Activated naive CD8-positive, alpha-beta T cell treated with anti-CD3 and anti-CD28 coated beads, Interleukin-2, amount 10 ng/mL, durations not matched to agents 7 days and 5 days (primary cell): ENCODE results near the gene GRM7. TPM values are rescaled to one million over a fixed set of nuclear protein-coding genes. Genes with fewer than 3 reads are reported as not detected.

Experiments used
- ATAC-seq: fragments of 150-1000 bp; cut with Tn5 transposase; one replicate; pipeline ENCODE4 v1.10.0; 2021; ENCODE audit warnings: low read depth, moderate library complexity
- POLR2A ChIA-PET: fragments of 350-600 bp; sonication (Branson Sonifier 250); formaldehyde crosslinking; loops from one replicate; lab custom pipeline; 2021; ENCODE audit warnings: antibody characterized with exemption; lab: Charles Lee
- DNase-seq: peaks from one replicate; pipeline ENCODE4 v3.0.0; 2021
- H3K27ac Mint-ChIP-seq: one replicate; pipeline ENCODE4 v1.8.0; 2022; ENCODE audit warnings: mild to moderate bottlenecking, mixed read lengths
- H3K27me3 Mint-ChIP-seq: one replicate; pipeline ENCODE4 v1.8.0; 2022; ENCODE audit warnings: mild to moderate bottlenecking, moderate library complexity, mixed read lengths
- H3K36me3 Mint-ChIP-seq: one replicate; pipeline ENCODE4 v1.8.0; 2021; ENCODE audit warnings: mild to moderate bottlenecking, mixed read lengths
- H3K4me1 Mint-ChIP-seq: one replicate; pipeline ENCODE4 v1.8.0; 2021; ENCODE audit warnings: mixed read lengths
- H3K4me3 Mint-ChIP-seq: one replicate; pipeline ENCODE4 v1.8.0; 2022; ENCODE audit warnings: mild to moderate bottlenecking, moderate library complexity, mixed read lengths
- H3K9me3 Mint-ChIP-seq: one replicate; pipeline ENCODE4 v1.8.0; 2021; ENCODE audit warnings: mixed read lengths
- total RNA-seq, 2 experiments: library from RNA; stranded (reverse); gene quantifications; one replicate each; pipeline ENCODE4 v1.2.3, GENCODE V29; 2021

Gene GRM7
- total RNA-seq, 2 experiments from 2014 or later: not detected

DNA sequence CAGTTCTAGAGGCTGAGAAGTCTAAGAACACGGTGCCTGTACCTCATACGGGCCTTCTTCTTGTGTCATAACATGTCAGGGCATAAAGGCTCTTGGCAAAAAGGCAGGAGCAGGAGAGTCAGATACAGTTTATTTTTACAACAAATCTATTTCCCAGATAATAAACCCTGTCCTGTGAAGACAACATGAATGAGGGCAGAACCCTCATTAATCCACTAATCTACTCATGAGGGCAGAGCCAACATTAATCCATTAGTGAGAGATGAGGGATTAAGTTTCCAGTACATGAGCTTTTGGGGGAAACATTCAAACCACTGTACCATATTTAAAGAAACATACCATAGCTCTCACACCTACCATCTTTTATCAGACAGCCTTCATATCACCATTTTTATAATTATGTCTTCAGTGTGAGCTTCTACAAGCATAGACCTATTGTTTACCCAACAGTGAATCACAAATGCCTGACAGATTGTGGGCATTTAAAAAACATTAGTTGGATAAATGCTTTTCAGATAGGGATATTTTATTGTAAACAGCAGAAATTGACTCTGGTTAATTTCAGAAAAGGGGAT is 645.8 kb downstream of the GRM7 start:
- H3K27ac Mint-ChIP-seq: no peak overlapping the region
- DNase-seq: no peak
- ATAC-seq: no peak
- H3K36me3 Mint-ChIP-seq: no peaks in the 10 kb centered on the region
- H3K4me1 Mint-ChIP-seq: no peaks in the 10 kb centered on the region
- no peaks in the 10 kb centered on the region for H3K27me3 Mint-ChIP-seq
- H3K9me3 Mint-ChIP-seq: peaks cover 3% of the 10 kb centered on the region
- POLR2A ChIA-PET: no interaction called here
- H3K4me3 Mint-ChIP-seq: no peak overlapping the region

DNA sequence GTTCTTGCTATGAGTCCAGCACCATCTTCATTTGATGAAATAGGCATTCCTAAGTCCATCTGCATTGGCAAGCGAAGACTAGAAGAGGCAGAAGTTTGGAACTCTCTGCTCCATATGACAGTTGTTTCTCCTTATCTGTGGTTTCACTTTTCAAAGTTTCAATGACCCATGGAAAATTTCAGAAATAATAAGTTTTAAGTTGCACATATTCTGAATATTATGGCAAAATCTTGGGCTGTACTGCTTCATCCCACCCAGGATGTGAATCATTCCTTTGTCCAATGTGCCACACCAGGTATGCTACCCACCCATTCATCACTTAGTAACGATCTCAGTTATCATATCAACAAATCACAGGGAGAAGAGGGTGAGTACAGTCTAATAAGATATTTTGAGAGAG is 647.9 kb downstream of the GRM7 start:
- no peaks in the 10 kb centered on the region for H3K27me3 Mint-ChIP-seq
- H3K36me3 Mint-ChIP-seq: no peaks in the 10 kb centered on the region
- DNase-seq (no peak), ATAC-seq (no peak)
- POLR2A ChIA-PET: no interaction called here
- no peak overlapping the region for H3K27ac Mint-ChIP-seq
- H3K4me1 Mint-ChIP-seq: no peaks in the 10 kb centered on the region
- peaks cover 3% of the 10 kb centered on the region for H3K9me3 Mint-ChIP-seq
- H3K4me3 Mint-ChIP-seq: no peak overlapping the region

DNA sequence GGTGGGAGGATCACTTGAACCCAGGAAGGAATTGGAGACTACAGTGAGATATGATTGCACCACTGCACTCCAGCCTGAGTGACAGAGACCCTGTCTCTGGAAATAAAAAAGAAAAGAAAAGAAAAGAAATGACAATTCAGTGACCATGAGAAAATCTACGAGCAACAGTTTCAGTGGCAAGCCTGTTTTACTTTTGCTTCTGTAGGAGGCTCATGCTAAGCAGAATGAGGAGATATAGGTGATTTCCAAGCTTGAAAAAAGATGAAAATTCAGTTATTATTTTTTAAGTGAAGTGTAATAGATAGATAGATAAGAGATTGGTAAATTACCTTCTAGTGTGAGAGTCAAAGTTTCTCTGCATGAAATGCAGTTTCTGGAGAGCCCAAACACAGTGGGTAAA is 651.1 kb downstream of the GRM7 start:
- POLR2A ChIA-PET: no interaction called here
- Mint-ChIP-seq H3K27me3 (no peaks in the 10 kb centered on the region), H3K27ac (no peak overlapping the region), H3K36me3 (no peaks in the 10 kb centered on the region), H3K4me3 (no peak overlapping the region), H3K9me3 (no peaks in the 10 kb centered on the region), H3K4me1 (no peaks in the 10 kb centered on the region)
- no peak for ATAC-seq
- DNase-seq: no peak

DNA sequence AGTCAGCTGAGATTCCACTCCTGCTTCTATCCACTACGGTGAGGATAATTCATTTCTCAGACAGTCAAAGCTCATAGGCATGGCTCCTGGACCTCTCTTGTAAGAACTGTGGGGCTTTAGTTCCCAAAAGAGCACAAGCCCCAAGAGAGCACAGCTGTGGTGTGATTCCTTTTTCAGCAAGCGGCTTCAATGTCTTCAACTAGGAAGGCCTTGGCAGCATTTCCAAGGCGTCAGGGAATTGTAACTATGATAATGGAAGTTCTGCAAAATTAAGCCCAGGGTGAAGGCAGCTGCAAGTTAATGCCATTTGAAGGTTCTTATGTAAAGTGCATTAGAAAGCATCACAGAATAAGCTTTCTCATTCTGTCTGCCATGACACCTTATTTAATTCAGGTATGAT is 657.1 kb downstream of the GRM7 start:
- POLR2A ChIA-PET: no interaction called here
- ATAC-seq (no peak), DNase-seq (no peak)
- H3K4me1 Mint-ChIP-seq: no peaks in the 10 kb centered on the region
- no peak overlapping the region for H3K4me3 Mint-ChIP-seq
- H3K9me3 Mint-ChIP-seq: no peaks in the 10 kb centered on the region
- no peaks in the 10 kb centered on the region for H3K27me3 Mint-ChIP-seq
- no peak overlapping the region for H3K27ac Mint-ChIP-seq
- H3K36me3 Mint-ChIP-seq: no peaks in the 10 kb centered on the region

DNA sequence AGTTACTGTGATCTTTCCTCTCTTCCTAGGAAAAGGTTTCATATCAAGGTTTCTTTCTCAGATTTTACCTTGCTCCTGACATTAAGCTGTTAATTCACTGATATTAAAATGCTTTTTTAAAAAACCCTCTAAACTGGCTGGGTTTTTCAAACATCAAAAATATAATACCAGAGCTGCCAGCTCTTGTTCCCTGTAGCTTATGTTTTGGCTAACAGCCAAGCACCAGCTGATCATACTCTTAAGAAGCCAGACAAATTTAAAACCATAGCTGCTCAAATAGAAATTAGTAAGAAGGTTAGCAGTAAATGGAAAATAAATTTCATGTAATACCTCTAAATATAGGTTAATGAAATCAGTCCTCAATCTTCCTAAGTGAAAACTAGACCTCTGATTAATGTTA is 657.5 kb downstream of the GRM7 start:
- Mint-ChIP-seq H3K27ac (no peak overlapping the region), H3K27me3 (no peaks in the 10 kb centered on the region), H3K9me3 (no peaks in the 10 kb centered on the region), H3K4me1 (no peaks in the 10 kb centered on the region), H3K4me3 (no peak overlapping the region), H3K36me3 (no peaks in the 10 kb centered on the region)
- POLR2A ChIA-PET: no interaction called here
- DNase-seq (no peak), ATAC-seq (no peak)

DNA sequence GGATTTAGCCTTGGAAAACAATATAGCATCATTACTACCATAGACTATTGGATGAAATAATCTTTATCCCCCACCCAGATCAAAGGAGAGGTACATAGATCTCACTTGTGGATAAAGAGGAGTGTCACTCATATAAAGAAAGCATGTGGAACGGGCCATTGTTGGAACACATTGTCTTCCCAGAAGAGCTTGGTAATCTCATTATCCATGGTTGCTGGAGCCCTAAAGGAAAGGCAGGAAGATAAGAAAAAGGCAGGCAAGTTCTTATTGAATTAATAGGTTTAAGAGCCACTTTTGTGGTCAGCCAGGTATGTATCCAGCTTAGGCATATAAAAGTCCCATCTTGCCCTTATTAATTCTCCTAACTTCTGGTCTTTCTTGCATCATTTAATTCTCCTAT is 659.1 kb downstream of the GRM7 start:
- POLR2A ChIA-PET: no interaction called here
- no peaks in the 10 kb centered on the region for H3K36me3 Mint-ChIP-seq
- ATAC-seq: no peak

DNA sequence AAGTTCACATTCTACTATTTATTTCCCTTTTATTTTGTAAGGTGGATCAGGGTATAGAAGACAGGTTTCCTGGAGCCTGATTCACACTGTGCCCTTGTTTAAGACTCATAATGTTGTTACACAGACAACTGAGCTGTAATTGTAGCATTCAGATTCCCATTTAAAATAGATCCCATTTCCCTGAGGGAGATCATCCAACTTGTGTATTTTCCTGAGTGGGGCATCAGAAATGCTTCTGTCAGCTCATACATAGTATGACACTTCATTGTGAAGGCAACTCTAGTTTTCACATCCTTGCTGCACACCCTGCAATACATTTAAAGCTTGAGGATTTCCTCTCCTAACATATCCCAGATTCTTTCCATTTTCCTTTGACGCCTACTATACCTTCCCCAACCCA is 659.7 kb downstream of the GRM7 start:
- Mint-ChIP-seq H3K9me3 (peaks cover under 1% of the 10 kb centered on the region), H3K4me3 (no peak overlapping the region), H3K4me1 (no peaks in the 10 kb centered on the region), H3K36me3 (no peaks in the 10 kb centered on the region), H3K27ac (no peak overlapping the region), H3K27me3 (no peaks in the 10 kb centered on the region)
- ATAC-seq (no peak), DNase-seq (no peak)
- POLR2A ChIA-PET: no interaction called here

More for the DNA sequence above, 659.1 kb downstream of the GRM7 start:
- no peaks in the 10 kb centered on the region for H3K4me1 Mint-ChIP-seq
- no peaks in the 10 kb centered on the region for H3K9me3 Mint-ChIP-seq
- H3K27ac Mint-ChIP-seq: no peak overlapping the region
- no peak overlapping the region for H3K4me3 Mint-ChIP-seq
- no peaks in the 10 kb centered on the region for H3K27me3 Mint-ChIP-seq
- DNase-seq: no peak

DNA sequence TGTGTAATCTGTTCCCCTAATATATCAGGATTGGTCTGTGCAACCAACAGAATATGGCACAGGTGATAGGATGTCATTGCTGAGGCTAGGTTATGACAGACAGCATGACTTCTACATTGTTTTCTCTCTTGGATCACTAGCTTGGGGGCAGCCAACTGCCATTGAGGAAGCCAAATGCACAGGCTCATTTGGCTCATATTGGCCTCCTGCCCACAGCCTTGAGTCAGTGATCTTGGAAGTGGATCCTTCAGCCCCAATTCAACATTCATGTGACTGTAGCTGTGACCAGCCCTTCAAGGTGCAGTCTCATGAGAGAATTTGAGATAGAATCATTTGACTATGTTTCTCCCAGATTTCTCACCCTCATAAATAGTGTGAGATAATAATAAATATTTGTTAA is 675.6 kb downstream of the GRM7 start:
- Mint-ChIP-seq H3K4me1 (no peaks in the 10 kb centered on the region), H3K27ac (no peak overlapping the region), H3K27me3 (no peaks in the 10 kb centered on the region), H3K4me3 (no peak overlapping the region), H3K9me3 (no peaks in the 10 kb centered on the region), H3K36me3 (no peaks in the 10 kb centered on the region)
- POLR2A ChIA-PET: no interaction called here
- DNase-seq (no peak), ATAC-seq (no peak)

DNA sequence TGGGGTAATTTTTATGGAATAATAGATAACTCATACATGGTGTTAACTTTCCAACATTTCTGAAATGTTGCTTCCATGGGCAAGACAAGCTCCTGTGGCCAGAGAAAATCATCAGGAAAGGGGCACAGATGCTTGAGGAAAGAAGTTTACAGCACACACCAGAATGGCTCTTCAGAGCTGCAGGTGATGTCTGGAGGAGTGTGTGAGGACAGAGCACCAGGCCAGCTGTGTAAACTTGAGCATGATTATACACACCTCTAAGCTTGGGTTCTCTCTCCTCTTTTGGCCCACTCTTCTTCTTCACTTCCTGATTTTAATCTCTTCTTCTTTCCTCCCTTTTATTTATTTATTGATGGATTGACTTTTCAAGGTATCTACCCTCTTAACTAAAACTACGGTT is 676.0 kb downstream of the GRM7 start:
- no peaks in the 10 kb centered on the region for H3K4me1 Mint-ChIP-seq
- H3K27ac Mint-ChIP-seq: no peak overlapping the region
- POLR2A ChIA-PET: no interaction called here
- H3K4me3 Mint-ChIP-seq: no peak overlapping the region
- ATAC-seq (no peak), DNase-seq (no peak)
- no peaks in the 10 kb centered on the region for H3K36me3 Mint-ChIP-seq
- H3K9me3 Mint-ChIP-seq: no peaks in the 10 kb centered on the region
- H3K27me3 Mint-ChIP-seq: no peaks in the 10 kb centered on the region

DNA sequence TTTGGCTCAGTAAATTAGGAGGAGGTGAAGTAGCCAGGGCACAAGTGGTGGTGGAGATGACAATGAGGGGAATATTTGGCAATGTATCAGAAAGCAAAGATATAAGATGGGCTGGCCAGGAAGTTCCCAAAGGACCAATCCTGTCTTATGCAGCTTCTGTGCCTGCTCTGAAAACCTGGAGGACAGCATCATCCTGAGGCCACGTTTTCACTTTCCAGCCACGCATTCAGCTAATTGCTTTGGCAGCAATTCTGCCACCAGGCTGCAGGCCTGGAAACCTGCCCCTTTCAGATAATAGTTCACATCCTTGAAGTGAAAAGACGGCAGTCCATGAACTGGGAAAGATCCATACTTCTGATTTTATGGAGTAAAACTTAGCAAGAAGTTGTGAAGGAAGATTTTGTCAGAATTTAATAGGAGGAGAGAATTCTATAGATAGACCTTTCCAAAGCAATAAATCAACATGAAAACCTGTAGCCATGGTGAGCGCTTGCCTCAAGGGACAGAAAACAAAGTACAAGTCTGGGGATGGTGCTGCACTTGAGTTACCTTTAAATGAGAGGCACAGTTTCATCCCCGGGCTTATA is 682.5 kb downstream of the GRM7 start:
- POLR2A ChIA-PET: no interaction called here
- no peak for DNase-seq
- no peak for ATAC-seq
- no peak overlapping the region for H3K4me3 Mint-ChIP-seq
- no peaks in the 10 kb centered on the region for H3K36me3 Mint-ChIP-seq
- H3K4me1 Mint-ChIP-seq: no peaks in the 10 kb centered on the region
- H3K27me3 Mint-ChIP-seq: no peaks in the 10 kb centered on the region
- no peak overlapping the region for H3K27ac Mint-ChIP-seq
- H3K9me3 Mint-ChIP-seq: no peaks in the 10 kb centered on the region

DNA sequence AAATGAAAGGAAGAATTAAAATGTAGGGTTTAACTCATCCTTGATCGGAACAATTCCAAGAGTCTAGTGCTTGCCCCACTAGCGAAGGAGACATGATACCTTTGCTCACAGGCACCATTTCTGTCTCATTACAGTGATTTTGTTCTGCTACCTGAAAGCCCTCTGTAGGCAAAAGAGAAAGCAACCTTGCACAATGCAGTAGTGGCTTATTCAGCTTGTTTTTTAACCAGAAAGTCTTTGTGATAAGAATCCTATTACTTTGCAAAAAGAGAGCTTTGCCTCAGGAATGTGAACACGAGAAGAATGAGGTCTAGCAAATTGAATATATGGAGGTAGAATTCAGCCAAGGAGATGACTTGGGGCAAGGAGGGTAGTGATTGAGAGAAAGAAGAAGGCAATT is 684.4 kb downstream of the GRM7 start:
- no peak overlapping the region for H3K4me3 Mint-ChIP-seq
- no peaks in the 10 kb centered on the region for H3K4me1 Mint-ChIP-seq
- DNase-seq: no peak
- POLR2A ChIA-PET: no interaction called here
- no peaks in the 10 kb centered on the region for H3K36me3 Mint-ChIP-seq
- no peaks in the 10 kb centered on the region for H3K27me3 Mint-ChIP-seq
- ATAC-seq: no peak
- no peak overlapping the region for H3K27ac Mint-ChIP-seq
- H3K9me3 Mint-ChIP-seq: no peaks in the 10 kb centered on the region

DNA sequence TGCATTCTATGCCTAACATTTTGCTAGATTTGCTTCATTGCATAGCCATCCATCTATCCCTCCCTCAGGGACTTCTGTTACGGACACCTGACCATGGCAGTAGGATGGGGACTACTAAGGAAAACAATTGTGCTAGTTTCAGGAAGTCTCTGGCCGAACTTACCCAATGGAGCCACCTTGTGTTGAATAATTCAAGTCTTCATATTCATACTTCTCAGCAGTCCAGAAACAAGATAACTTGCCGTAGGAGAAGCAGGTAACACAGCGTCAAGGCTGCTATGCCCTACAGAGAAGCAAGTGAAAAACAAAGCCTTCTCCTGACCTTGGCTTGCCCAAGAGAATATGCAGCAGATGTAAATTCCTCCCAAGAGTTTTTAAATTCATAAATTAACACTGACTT is 685.3 kb downstream of the GRM7 start:
- no peak overlapping the region for H3K4me3 Mint-ChIP-seq
- DNase-seq (no peak), ATAC-seq (no peak)
- POLR2A ChIA-PET: no interaction called here
- no peaks in the 10 kb centered on the region for H3K9me3 Mint-ChIP-seq
- H3K27ac Mint-ChIP-seq: no peak overlapping the region
- H3K27me3 Mint-ChIP-seq: no peaks in the 10 kb centered on the region
- no peaks in the 10 kb centered on the region for H3K4me1 Mint-ChIP-seq
- no peaks in the 10 kb centered on the region for H3K36me3 Mint-ChIP-seq

DNA sequence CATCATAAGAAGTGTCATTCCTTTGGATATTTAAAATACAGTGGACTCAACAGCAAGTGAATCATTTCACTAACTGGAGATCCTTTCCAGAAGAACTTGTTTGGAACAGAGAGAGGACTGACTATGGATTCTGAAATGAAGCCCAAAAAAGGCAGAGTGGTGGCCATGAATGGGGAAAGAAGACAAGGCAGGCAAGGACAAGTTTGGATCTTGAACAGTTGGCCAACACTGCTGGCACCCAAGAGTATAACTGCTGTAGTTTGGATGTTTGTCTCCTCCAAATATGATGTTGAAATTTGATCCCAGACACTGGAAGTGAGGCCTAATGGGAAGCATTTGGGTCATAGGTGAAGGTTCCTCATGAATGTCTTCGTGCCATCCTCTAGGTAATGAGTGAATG is 686.9 kb downstream of the GRM7 start:
- Mint-ChIP-seq H3K9me3 (peaks cover 4% of the 10 kb centered on the region), H3K4me3 (no peak overlapping the region), H3K4me1 (no peaks in the 10 kb centered on the region), H3K27ac (no peak overlapping the region), H3K36me3 (no peaks in the 10 kb centered on the region), H3K27me3 (no peaks in the 10 kb centered on the region)
- DNase-seq (no peak), ATAC-seq (no peak)
- POLR2A ChIA-PET: no interaction called here

DNA sequence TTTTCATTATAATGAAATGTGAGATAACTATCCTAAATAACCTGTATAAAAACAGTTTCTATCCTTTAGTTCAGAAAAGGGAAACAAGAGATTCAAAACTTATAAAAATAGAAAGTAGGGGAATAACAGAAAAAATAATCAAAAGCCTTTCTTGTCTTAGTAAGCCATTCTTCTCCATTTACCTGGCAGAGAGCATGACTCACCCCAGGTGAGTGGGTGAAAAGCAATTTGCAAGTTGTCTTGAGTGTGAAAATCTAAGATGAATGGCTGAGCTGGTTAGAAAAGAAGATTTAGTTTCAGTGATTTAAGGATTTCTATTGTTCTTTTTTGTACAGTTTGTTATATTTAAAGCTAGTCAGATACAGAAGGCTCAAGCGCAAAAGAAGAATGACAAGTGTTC is 702.0 kb downstream of the GRM7 start:
- H3K9me3 Mint-ChIP-seq: no peaks in the 10 kb centered on the region
- ATAC-seq (no peak), DNase-seq (no peak)
- H3K4me1 Mint-ChIP-seq: no peaks in the 10 kb centered on the region
- no peak overlapping the region for H3K4me3 Mint-ChIP-seq
- no peaks in the 10 kb centered on the region for H3K27me3 Mint-ChIP-seq
- H3K27ac Mint-ChIP-seq: no peak overlapping the region
- POLR2A ChIA-PET: no interaction called here
- H3K36me3 Mint-ChIP-seq: no peaks in the 10 kb centered on the region

DNA sequence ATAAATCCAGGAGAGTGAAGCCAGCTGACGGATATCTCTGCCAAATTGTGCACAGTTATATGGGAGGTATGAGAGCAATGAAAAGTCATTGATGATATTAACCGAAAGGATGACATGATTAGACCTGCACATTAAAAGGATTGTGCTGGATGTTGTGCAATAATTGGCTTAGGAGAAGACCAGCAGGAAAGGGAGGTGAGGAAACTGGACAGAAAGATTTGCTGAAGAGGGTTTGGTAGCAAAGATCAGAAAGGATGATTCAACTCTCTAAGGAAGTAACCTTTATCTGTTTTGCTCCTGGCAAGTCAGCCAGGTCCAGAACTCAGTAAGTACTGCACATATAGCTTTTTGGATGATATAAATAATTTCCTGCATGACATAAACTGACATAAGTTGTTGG is 704.7 kb downstream of the GRM7 start:
- Mint-ChIP-seq H3K4me1 (no peaks in the 10 kb centered on the region), H3K9me3 (peaks cover 2% of the 10 kb centered on the region), H3K4me3 (no peak overlapping the region), H3K27me3 (no peaks in the 10 kb centered on the region), H3K27ac (no peak overlapping the region), H3K36me3 (no peaks in the 10 kb centered on the region)
- ATAC-seq (no peak), DNase-seq (no peak)
- POLR2A ChIA-PET: no interaction called here
